GM12873 (cell line): ENCODE measurements around the gene FBXO3.

ENCODE experiments used
- CTCF ChIP-seq: IDR thresholded peaks from 2 replicates; pipeline ENCODE4 v1.5.1; 2012; ENCODE audit warnings: low read depth, mild to moderate bottlenecking, moderate library complexity, low read length, control low read depth; ENCODE audit not compliant: insufficient read depth; ENCODE audit errors: missing control alignments

Gene FBXO3

GRCh38 chr11:33767624-33768023 is 6.7 kb downstream of the FBXO3 start:
- no peak for TF ChIP-seq CTCF

DNA sequence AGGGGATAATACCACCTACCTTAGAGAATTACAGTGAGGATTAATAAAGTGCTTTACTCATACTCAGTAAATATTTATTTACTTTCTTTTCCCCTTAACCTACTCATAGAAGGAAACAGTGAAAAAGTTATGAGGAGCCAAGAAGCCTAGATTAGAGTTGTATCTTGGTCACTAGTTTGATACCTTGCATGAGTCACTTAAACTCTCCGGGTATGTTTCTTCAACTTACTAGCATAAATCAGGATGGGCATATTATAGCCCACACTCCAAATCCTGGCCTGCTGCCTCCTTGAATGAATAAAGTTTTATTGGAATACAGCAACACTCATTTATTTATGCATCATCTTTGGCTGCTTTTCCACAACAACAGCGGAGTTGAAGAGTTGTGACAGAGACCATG is 8.2 kb downstream of the FBXO3 start:
- TF ChIP-seq CTCF: no peak

- TF ChIP-seq CTCF: no peak
These were observed 12.8 kb downstream of the FBXO3 start for GRCh38 chr11:33761471-33761870.

- TF ChIP-seq CTCF: no peak
These were observed 20.9 kb downstream of the FBXO3 start for GRCh38 chr11:33753304-33753967.

DNA sequence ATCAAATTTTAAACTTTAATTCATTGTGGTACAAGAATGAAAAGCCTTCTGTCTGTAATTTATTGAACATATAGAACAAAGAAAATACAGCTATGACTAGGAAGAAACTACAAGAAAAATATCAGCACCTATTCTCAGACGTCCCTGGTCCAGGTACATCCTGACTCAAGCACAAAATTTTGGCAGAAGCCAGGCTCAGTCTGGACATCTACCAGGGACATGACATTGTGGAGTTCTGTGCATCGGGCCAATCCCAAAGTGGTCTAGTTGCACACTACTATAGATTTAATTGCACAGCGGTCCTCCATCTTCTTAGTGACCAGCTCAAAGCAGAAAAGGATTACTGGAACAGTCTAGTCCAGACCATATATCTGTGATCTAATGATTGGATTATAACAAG is 22.4 kb downstream of the FBXO3 start:
- TF ChIP-seq CTCF: no peak

GRCh38 chr11:33747979-33748378 is 26.3 kb downstream of the FBXO3 start:
- TF ChIP-seq CTCF: no peak

DNA sequence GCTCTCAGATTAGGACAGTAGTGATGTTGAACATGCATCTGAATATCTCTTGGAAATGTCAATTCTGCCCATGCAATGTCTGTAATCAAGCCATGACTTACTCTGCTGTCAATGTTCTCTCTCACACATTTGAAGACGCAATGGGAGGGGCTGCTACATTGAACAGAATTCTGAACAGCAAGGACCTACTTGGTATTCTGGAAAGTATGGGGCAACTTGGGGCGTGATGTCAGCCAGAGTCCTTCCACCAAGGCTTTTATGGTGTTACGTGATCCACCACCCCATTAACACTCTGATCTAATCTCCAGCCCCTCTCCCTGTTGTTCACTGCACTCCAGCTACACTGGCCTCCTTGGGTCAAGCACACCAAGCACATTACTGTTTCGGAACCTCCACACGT is 31.0 kb downstream of the FBXO3 start:
- no peak for TF ChIP-seq CTCF
